Putamen (tissue), 1 donor: Measurements from ENCODE around the gene NCAPG2.
"Not testable (repeated sequence)": the region's sequence is repeated elsewhere in the genome, so short reads cannot be mapped to it uniquely, and the experiment has no call there.

Experiments
- DNase-seq: peaks from one replicate; pipeline ENCODE4 v3.0.0-alpha.2; 2016; ENCODE audit warnings: low spot score

The NCAPG2 gene

DNA sequence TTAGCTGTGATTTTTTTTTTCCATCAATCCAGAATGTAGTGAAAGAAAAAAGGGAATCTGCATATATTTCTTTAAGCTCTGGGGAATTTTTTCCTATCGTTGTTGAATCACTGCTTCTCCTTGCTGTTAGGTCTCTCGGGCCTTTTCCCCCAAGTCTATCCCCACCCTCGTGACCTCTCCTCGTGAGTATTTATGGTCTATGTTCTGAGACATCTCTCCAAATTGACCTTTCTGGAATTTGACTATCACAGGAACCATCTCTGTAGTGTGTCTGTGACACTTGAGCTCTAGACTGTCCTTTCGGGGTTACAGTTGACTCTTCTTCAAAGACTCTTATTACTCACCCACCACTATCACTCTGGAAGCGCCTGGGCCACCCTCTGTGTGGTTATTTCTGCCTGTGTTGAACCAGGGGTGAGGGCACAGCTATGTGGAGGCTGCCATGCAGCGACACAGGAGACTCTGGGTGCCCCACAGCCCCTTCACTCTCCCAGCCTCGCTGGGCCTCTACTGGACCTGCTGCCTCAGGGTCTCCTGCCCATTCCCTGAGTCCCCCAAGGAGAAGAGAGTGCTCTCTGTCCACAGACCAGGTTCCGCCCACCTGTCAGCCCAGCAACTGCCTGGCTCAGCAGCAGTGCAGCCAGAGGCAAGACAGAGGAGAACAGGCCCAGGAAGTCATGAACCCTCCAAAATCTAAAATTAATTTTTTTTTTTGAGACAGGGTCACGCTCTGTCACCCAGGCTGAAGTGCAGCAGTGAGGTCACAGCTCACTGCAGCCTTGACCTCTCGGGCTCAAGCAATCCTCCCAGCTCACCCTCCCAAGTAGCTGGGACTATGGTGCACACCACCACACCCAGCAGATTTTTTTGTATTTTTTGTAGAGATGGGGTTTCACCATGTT is 71.3 kb downstream of the NCAPG2 start:
- no peak for DNase-seq

DNA sequence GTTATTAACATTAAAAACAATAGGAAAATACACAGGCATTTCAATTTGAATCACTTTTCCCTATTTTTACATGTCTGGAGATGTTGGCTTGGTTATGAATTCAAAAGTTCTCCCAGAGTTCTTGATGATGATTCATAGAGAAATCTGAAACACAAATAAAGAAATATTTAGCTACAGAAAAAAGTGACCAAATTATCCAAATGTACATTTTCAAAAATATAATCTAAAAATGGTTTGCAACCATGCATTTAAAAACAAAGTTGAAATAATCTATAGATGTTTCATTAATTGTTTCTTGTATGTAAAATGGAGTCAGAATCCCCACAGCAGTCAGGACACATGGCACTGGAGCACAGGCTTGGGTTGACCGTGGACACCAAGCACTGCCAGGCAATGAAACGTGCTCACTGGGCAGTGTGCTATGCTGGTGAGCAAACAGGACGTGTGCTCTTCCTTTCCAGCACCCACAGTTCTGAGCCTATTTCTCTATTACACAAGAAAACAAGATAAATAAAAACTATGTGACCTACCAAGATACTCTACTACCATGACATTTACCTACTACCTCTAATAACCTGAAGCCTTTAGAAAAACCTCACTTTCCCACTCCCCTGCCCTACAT is 72.9 kb downstream of the NCAPG2 start:
- no peak for DNase-seq

DNA sequence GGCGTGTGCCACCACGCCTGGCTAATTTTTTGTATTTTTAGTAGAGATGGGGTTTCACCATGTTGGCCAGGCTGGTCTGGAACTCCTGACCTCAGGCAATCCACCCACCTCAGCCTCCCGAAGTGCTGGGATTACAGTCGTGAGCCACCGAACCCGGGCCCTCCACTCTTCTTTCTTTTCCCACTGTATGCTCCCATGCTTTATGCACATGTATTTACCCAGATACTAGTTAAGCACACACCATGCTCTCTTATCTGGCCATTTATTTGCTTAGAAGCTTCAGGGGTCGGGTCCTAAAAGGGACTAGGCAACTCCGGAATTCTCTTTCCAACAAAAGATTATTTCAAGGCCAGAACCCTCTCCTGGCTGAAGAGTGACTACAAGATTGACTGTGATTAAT is 78.3 kb downstream of the NCAPG2 start:
- not testable (repeated sequence) for DNase-seq

DNA sequence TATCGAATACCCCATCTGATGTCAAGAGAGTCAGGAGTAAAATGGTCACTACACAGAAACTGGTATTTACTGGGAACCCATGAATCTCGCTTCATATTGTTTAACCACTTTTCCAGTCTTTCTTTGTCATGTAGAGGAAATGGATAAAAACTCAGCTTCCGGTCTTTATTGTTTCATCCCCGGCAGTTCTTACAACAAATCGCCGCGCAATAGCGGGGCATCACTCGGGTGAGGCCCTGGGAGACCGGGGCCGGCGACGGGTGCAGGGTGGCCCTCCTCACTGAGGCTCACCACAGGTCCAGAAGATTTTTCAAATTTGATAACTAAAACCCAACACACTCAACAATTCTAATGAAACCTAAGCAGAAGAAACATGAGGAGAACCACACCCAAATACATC is 81.4 kb downstream of the NCAPG2 start:
- DNase-seq: no peak

DNA sequence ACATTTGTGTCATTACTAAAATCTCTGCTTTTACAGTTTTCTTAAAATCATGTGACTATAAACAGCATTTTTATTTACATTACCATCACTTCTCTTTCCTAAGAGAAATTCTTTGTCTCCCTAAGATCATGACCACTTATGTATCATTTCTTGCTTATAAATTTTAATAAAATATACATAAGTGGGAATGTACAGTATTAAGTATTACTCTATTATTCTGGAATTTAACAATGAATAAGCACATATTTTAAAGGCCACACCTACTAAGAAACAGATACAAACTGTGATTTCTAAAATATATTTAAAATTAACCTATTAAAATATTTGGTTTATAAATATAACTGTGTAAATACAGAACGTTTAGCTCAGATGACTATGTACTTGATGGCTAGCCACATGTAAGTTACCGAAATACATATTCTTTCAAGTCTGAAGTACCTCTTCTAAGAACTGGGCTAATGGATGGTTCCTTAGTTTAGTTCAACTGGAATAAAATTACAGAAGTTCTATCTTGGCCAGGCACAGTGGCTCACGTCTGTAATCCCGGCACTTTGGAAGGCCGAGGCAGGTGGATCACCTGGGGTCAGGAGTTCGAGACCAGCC is 83.7 kb downstream of the NCAPG2 start:
- DNase-seq: no peak

DNA sequence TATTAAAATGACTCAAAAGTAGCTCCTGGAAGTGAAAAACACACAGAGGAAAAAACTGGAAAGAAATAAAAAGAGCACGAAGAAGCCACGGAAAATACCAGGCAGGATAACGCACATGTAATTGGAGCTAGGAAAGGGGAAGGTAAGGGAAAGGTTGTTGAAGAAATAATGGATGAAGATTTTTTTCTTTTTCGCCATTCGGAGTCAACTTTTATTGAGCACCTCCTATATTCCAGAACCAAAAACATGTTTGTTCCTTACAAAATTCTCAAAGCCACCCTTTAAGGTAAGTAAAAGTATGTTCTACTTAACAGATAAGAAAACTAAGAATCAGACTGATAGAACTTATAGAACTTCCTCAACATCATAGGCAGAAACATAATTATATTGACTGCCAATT is 84.2 kb downstream of the NCAPG2 start:
- DNase-seq: no peak

DNA sequence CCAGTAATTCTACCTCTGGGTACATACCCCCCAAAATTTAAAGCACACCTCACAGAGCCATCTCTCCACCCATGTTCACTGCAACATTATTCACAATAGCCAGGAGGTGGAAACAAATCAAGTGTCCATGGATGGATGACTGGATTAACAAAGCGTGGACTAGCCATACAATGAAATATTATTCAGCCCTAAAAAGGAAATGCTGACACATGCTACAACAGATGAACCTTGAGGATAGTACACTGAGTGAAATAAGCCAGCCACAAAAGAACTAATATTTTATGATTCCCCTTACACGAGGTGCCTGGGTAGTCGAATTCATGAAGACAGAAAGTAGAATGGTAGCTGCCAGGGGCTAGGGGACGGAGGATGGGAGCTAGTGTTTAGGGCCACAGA is 85.9 kb downstream of the NCAPG2 start:
- DNase-seq: no peak

DNA sequence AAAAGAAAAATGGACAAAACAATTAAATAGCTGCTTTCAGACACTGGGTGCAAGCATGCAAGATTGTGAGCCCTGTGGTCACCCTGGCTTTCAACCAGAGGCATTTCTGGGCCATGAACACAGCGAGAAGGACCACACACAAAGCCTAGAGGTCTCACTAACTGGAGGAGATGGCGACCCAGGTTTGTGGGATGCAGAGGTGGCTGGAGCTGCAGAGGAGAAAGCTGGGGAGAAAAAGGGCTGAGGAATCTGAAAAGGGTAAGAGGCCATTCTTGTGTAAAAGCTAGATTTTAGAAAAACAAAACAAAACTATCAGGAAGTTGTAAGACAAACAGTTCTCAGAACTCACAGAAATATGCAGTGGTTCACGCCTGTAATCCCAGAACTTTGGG is 86.9 kb downstream of the NCAPG2 start:
- DNase-seq: no peak

DNA sequence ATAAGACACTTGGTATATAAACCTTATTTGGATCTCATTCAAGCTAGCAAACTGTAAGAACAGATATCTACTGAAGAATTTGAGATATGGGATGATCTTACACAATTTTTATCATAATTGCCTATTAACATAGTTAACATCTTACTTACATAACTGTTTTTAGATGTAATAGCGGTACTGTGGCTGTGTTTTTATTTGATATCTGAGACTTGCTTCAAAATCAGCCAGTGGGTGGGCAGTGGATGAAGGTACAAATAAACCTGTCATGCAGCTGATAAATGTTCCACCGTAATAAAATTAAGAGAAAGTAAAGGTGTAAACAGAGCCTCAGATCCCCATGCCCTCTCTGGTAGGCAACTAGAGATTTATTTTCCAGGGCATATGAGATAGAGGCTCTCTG is 88.6 kb downstream of the NCAPG2 start:
- DNase-seq: no peak

DNA sequence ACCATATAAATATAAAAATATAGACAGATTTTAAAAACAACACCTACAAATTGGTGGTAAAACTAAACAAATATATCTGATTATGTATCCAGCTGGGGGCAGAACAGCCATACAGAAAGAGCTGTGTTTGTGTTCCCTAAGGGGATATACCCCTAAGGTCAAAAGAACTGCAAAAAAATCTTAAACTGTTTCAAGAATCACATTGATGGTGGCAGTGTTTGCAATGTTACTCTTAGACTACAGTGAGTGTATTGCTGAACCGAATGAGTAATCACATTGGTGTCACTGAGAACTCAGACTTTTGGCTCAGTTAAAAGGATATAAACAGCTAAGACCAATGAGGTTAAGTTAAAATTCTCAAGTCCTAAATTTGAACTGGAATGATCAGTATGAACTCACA is 89.9 kb downstream of the NCAPG2 start:
- no peak for DNase-seq

DNA sequence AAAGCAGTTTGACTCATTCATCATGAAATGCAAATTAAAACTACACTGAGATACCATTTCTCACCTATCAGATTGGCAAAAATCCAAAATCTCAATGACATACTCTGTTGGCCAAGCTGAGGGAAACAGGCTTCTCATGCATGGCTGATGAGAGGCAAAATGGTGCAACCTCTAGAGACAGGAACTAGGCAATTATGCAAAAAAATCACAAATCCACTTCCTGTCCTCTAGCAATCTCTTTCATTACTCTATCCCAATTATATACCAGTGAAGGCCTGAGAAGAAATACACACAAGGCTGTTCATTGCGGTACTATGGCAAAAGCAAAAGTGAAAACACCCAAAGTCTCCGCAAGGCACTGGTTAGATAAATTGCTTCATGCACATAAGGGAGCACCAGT is 91.1 kb downstream of the NCAPG2 start:
- no peak for DNase-seq

DNA sequence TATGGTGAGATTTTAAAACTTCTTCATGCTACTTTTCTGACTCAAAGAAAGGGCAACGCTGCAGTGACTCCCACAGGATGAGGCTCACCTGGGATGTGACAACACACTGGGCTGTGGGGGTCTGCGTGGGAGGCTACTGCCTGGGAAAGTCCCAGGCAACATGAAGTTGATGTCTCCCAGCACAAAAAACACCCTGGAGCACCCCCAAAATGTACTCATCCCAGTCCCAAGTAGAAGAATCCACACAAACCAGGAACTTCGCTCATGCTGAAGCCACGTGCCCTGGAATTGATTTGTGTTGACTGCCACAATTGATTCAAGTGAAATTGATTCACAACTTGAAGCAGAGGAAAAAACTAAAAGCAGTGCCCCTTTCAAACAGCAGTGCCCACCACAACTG is 92.1 kb downstream of the NCAPG2 start:
- peak; percentile 51 for DNase-seq

DNA sequence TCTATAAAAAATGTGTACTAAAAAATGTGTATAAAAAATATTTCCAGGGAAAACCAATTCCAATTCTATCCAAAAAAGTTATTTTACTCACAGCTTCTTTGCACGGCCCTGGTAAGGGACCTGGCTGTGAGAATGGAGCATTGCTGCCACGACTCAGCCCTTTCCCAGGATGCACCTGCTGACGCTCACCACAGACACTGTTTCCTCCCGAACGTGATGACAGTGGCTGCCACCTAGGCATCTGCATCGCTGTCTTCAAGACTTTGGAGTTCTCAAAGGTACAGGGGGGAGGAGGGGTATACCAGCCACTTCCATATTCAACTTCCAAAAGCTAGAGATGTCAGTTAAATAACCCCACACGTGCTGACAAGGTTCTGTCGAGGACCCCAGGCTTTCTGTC is 93.1 kb downstream of the NCAPG2 start:
- peak; percentile 19 for DNase-seq

DNA sequence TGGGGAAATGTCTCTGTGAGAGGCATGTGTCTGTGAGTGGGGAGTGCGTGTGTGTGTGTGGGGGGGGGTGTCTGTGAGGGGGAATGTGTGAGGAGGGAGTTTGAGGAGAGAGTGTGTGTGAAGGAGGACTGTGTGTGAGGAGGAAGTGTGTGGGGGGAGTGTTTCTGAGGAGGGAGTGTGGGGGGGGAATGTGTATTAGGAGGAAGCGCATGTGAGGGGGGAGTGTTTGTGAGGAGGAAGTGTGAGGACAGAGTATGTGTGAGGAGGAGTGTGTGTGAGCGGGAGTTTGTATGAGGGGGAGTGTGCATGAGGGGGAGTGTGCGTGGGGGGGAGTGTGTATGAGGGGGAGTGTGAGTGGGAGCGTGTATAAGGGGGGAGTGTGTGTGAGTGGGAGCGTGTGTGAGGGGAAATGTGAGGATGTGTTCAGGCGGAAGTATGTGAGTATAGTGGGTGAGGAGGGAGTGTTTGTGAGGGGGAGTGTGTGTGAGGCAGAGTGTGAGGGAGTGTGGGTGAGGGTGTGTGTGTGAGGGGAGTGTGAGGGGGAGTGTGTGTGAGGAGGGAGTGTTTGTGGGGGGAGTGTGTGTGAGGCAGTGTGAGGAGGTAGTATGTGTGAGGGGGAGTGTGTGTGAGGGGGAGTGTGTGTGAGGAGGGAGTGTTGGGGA is 95.2 kb downstream of the NCAPG2 start:
- no peak for DNase-seq

DNA sequence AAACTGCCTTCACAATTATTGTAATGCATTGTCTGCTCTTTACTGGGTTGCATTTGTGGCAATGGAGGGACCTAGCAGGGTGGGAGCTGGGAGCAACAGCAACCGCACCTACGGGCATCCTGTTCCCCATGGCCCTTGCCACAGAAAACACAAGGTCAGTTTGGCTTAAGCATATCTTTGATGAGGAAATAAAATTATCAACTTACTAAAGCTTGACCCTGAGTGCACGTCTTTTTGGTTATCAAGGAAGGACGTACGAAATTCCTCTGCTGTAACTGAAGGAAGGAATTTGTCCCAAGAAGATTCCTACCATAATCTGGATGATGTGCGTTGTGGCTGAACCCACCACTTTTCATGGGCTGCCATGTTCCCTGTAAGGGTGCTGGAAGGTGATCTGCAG is 97.0 kb downstream of the NCAPG2 start:
- no peak for DNase-seq

DNA sequence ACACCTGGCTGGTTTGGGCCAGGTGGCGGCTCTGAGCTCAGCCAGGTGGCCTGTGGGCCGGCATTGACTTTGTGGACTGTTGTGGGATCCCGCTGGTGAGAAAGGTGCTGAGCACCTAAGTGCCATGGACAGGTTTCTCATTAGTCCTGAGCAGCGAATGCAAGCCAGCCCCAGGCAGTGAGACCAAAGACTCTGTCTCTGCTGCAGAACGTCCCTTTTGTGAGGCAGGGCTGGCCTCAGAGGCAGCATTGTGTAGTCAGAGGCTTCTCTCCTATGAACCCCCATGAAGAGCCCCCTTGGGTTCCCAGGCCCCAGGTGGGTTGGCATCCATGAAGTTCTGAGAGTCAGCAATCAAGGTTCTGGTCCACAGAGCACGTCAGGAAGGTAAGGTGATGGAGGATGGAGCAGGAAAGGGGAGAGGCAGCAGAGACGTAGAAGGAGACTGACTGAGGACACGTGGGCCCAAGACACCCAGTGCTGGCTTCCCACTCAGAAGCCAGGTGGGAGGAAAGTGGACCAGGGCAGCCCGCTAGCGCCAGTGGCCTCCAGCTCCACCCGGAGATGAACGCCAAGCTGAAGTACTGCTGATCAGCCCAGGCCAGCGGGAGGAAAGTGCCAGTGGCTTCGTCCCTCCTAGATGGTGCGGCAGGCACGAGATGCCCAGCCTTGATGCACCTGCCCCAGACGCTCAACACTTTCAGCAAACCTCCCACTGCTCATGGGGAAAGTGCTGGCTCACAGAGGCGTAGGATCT is 97.8 kb downstream of the NCAPG2 start:
- no peak for DNase-seq

DNA sequence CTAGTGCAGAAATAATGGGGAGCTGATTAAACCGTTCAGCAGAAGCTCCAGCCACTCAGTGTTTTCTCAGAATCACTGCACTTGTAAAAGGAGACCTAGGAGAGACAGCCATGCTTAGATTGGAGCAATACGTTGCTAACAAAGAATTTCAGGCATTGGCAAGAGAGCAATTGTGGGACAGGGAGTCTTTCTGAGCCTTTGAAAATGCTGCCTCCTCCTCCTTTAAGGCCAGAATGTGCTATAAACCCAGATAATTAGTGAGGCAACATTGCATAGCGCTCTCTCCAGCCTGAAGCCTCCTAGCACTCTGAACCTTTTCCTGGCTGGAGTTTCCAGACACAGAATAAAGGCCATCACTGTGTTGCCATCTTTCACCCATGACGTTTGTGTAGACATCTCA is 98.5 kb downstream of the NCAPG2 start:
- DNase-seq: no peak

DNA sequence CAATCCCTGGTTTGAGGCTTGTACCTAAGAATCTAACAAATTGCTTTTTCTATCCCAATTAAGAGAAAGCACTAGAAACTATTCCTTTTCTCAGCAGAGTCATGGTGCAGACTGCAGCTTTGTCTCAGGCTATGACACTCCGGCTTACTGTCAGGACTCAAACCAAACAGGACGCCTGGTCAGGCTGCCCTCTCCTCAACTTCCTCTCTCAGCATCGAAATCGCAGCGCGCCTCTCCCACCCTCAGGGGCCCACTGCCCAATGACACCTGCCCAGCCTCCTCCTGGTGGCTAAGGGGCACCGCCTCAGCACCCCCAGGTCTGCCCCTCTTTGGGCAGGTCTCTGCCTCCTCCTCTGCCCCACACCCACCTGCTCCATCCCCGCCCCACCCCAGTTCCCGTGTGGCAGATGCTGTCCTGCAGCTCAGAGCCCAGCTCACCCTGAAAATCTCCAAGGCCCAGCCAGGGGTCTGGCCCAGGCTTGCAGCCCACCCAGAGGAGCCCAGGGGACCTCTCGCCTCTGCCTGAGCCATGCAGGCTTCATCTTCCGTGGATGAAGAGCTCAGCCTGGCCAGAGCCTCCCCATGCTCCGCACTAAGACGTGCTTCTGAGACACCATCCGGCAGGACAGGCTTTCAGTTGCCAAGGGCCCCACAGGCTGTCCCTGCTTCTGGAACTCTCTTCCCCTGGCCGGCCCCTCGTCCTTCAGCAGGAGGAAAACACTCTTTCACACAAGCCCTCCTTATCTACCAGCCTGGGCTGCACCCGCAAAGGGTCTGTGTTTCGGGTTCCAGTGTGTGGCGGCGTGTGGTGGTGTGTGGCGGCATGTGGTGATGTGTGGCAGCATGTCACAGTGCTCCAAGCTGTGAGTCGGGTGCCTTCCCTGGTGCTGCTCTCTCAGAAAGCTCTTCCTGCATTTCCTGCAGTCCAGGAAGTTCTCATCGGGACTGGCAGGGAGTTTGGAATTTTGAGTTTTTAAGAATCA is 100.5 kb downstream of the NCAPG2 start:
- DNase-seq: no peak

DNA sequence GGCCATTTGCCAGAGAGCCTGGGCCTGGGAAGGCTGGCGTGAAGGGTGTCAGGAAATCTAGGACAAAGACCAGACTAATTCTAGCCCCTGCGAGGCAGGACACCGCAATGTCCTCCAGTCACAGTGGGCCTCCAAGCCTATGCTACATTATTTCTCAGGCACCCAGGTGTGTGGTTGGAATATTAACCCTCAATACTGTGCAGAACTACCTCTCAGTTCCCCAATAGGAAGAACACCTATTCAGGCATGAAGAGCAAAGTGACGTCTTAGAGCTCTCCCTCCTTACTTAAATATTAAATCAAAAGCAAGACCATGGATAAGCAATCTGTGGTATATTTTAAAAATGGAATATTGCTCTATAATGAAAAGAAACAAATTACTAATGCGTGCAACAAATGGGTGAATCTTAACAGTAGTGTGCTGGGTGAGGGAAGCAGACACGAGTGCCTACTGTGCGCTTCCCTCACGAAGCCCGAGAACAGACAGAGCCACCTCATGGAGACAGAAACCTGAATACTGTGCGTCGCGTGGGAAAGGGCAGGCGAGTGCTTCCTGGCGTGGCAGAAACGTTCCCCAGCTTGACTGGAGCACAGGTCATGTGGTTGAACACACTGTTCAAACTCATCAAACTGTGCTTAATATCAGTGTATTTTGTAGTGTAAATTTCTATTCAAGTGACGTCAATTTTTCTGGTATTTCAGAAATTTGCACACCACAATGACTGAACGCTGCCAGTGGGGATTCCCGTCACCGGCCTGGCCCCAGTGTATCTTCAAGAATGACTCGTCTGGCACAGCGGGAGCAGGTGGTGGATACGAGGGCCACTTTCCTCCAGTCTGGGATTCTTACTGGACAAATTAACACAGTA is 101.5 kb downstream of the NCAPG2 start:
- DNase-seq: no peak

DNA sequence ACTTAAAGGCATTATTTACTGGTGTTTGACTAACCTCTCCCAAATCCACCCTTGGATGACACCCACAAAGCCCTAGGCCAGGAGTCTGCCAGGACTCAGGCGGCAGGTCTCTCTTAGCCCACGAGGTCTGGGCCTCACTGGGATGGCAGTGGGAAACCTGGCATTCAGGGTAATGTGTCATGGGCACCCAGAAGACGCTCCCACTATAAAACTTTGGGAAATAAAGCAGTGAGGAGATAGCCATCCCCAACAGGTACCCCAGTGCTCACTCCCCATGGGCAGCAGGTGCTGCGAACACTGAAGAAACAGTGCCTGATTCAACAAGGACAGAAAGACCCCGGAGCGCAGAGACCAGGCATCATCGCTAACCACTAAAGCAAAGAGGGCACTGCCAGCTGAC is 102.6 kb downstream of the NCAPG2 start:
- DNase-seq: no peak
